ENCODE measurements around the gene CDC14A.

The CDC14A gene

DNA sequence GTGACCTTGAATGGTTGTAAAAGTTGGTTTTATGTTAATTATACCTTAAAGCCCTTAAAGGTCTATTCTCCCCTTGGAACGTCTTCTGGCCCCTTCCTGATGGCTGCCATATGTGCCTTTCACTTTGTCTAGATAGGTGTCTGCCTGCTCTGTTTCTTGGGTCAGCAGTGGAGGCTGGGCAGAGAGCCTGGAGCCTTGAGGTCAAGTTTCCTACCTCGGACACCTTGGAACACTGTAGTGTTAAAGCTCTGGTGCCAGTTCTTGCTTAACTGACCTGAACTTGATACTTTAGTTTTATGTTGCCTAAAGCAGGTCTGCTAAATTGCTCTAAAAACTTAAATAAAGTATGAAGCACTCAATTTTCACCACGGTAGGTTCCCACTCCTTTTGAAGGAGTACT, 86.5 kb downstream of the CDC14A start:
- Mint-ChIP-seq H3K9me3 (no peaks in the 10 kb centered on the region), H3K36me3 (ENCODE audit: low read depth) (peaks cover 24% of the 10 kb centered on the region), H3K4me1 (peaks cover 19% of the 10 kb centered on the region), H3K27me3 (ENCODE audit: low read depth) (no peaks in the 10 kb centered on the region), H3K4me3 (no peak overlapping the region), H3K27ac (peak overlapping the region; percentile 23 to 62 (median 26))
- TF ChIP-seq, protein P1, sequence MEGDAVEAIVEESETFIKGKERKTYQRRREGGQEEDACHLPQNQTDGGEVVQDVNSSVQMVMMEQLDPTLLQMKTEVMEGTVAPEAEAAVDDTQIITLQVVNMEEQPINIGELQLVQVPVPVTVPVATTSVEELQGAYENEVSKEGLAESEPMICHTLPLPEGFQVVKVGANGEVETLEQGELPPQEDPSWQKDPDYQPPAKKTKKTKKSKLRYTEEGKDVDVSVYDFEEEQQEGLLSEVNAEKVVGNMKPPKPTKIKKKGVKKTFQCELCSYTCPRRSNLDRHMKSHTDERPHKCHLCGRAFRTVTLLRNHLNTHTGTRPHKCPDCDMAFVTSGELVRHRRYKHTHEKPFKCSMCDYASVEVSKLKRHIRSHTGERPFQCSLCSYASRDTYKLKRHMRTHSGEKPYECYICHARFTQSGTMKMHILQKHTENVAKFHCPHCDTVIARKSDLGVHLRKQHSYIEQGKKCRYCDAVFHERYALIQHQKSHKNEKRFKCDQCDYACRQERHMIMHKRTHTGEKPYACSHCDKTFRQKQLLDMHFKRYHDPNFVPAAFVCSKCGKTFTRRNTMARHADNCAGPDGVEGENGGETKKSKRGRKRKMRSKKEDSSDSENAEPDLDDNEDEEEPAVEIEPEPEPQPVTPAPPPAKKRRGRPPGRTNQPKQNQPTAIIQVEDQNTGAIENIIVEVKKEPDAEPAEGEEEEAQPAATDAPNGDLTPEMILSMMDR (IDR thresholded peaks at IDR 0.05; ENCODE audit: unreplicated experiment in 3 of 3): no peak

DNA sequence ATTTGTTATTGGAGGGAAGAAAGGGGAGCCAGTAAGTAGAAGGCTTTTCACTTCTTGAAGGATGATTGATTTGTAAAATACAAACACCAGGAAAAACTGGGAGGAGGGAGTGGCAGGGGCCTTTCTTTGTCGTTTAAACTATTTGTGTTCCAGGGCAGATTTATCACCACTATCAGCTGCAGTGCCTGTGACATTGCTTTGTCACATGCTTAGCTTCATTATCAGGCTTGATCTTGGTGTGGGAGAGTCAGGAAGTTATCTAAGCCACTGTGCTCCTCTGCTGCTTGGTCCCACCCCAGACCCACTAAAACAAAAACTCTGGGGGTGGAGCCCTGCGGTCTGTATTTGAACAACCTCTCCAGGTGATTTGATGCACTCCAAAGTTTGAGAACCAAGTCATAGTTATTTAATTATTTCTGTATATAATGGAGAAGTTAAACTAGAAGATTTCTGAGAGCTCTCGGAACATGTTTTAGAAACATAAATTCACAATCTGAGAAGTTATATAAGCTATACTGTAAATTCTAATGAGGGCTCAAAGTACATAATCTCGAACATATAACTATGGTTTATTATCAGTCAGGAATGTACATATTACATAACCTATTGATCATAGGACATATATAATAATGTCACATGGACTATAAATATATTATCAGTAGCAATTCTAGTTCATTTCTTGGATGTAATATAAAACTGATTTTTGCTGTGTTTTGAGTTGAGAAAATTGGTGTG, 87.9 kb downstream of the CDC14A start:
- Mint-ChIP-seq H3K9me3 (no peaks in the 10 kb centered on the region), H3K4me1 (peaks cover 23% of the 10 kb centered on the region), H3K36me3 (ENCODE audit: low read depth) (peaks cover 23% of the 10 kb centered on the region), H3K27me3 (ENCODE audit: low read depth) (no peaks in the 10 kb centered on the region), H3K4me3 (no peak overlapping the region), H3K27ac (peak overlapping the region; percentile 25 to 60 (median 37))
- TF ChIP-seq, protein P1 (IDR thresholded peaks at IDR 0.05; ENCODE audit: unreplicated experiment in 3 of 3): no peak

DNA sequence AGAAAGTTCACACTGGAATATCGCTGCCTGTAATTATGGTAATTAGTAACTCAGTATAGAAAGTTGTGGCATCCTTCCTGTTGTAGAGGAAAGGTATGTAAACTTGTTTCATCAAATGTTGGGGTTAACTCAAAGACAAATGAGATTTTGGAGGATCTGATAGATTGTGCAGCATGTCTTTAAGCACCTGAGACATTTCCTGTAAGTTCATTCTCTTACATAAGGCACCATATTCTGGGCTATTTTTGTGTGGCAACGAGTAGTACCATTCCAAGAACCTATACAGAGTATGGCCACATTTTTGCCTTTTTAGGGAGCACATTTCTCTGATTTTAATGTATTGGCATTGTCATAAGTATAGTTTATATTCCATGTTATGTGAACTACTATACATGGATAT, 88.8 kb downstream of the CDC14A start:
- Mint-ChIP-seq H3K9me3 (no peaks in the 10 kb centered on the region), H3K36me3 (ENCODE audit: low read depth) (peaks cover 23% of the 10 kb centered on the region), H3K4me1 (peaks cover 23% of the 10 kb centered on the region), H3K27me3 (ENCODE audit: low read depth) (no peaks in the 10 kb centered on the region), H3K4me3 (no peak overlapping the region), H3K27ac (no peak overlapping the region)
- TF ChIP-seq, protein P1 (IDR thresholded peaks at IDR 0.05; ENCODE audit: unreplicated experiment in 3 of 3): no peak

DNA sequence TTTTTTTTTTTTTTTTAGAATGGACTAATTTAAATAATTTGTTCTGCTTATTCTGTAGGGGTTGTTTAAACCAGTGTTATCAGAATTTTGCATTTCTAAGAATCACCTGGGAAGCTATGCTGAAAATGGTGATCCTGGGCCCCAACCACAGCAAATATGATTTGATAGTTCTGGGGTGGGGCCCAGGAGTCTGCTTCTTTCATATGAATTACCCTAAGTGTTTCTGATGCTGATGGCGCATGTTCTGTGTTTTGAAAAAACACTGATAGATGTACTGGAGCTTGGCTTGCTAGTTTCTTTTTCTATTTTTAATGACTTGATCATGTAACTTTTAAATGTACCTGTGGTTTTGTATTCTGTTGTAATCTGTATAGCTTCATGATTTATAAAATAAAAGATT, 89.3 kb downstream of the CDC14A start:
- Mint-ChIP-seq H3K4me1 (peaks cover 23% of the 10 kb centered on the region), H3K36me3 (ENCODE audit: low read depth) (peaks cover 23% of the 10 kb centered on the region), H3K27me3 (ENCODE audit: low read depth) (no peaks in the 10 kb centered on the region), H3K4me3 (no peak overlapping the region), H3K9me3 (no peaks in the 10 kb centered on the region), H3K27ac (no peak overlapping the region)
- TF ChIP-seq, protein P1 (IDR thresholded peaks at IDR 0.05; ENCODE audit: unreplicated experiment in 3 of 3): no peak

DNA sequence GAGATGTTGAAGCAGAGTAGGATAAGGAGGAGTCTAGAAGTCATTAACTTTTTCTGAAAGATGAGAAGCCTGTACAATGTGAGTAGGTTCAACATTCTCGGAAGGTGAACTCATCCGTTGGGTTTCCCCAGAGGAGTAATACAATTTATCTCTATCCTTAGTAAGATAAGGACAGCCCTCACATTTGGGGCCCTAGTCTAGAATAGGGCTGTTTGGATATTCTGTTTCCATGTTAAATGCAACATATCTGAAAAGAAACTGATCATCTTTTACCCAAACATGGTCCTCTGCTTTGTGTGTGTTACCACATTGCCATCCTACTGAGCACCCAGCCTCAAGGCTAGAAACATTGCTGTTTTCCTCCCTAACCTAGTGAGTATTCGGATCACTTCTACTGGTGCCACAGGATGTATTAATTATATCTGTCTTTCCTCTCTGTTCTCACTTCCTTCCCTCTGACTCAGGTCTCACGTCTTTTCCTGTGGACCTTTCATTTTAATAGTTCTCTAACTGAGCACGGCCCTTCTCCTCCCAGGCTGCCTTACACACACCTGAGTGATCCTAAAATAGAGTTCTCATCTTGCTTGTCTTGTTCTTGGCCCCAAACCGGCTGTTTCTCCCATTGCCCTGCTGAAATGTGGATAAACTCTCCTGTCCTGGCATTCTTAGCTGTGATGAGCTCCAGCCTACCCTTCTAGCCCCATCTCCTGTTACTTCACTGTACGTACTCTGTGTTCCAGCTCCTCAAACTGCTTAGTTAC, 91.7 kb downstream of the CDC14A start:
- Mint-ChIP-seq H3K27me3 (ENCODE audit: low read depth) (no peaks in the 10 kb centered on the region), H3K4me3 (peak overlapping the region in 2 of 3 experiments; percentile 30 to 53), H3K36me3 (ENCODE audit: low read depth) (peaks cover 26% of the 10 kb centered on the region), H3K4me1 (peaks cover 19% of the 10 kb centered on the region), H3K9me3 (no peaks in the 10 kb centered on the region), H3K27ac (peak overlapping the region; percentile 70 to 98 (median 94))
- TF ChIP-seq, protein P1 (IDR thresholded peaks at IDR 0.05; ENCODE audit: unreplicated experiment in 3 of 3): no peak

Measured in nephron (organoid).